ENCODE measurements around the gene PNPLA2.

Gene PNPLA2

DNA sequence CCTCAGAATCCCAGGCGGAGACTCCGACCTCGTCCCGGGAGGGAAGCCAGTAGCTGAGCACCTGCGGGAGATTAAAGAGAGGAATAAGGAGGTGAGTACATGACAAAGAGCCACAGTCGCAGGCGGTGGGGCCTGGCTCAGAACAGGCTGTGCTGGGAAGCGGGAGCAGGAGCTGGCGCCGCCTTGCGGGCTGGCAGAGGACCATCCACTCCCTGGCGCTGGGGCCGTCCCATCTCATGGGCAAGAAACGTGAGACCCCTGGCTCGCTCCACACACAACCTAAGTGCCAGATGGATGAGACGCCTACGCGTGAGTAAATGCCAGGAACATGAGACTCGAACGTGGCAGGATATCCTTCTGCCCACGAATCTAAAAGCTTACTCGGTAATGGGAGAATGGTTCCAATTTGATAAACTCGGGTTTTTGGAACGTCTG is 35.1 kb upstream of the PNPLA2 start:
- peak; percentile 90 for DNase-seq (ENCODE audit: low spot score)

DNA sequence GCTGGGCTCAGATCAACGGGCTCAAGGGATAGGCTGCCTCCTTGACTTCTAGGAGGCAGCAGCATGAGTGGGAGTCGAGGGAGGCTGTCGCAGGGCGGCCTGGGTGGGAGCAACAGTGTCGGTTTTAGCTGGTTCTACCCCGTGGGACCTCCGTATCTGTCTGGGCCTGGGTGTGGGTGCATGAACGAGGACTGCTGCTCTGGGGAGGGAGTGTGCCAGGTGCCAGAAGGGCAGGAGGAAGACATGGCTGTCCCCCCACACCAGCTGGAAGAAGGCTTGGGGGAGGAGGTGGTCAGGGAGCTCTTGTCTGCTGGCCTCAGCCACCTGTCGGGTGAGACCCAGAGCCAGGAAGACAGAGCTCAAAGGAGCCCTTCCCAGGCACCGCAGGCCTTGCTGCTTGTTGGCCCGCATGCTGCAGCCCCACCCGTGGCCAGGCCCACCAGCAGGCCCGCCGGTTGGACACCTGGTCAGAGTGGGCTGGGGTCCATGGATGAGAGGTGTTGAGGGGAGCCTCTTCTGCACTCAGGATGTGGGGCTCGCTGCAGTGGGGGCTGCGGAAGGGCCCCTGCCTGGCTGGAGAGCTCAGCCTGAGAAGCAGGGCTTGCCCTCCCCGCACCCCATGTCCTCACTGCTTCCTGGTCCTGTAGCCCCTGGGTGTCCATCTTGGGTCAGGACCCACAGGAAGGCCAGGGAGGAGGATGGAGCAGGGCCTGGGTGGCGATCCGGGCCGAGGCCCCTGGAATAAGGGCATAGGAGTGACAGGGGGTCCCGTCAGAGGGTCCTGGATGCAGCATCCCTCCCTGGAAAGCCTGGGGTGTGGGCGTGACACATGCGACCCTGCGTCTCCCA is 32.3 kb upstream of the PNPLA2 start:
- DNase-seq (ENCODE audit: low spot score) = no peak

DNA sequence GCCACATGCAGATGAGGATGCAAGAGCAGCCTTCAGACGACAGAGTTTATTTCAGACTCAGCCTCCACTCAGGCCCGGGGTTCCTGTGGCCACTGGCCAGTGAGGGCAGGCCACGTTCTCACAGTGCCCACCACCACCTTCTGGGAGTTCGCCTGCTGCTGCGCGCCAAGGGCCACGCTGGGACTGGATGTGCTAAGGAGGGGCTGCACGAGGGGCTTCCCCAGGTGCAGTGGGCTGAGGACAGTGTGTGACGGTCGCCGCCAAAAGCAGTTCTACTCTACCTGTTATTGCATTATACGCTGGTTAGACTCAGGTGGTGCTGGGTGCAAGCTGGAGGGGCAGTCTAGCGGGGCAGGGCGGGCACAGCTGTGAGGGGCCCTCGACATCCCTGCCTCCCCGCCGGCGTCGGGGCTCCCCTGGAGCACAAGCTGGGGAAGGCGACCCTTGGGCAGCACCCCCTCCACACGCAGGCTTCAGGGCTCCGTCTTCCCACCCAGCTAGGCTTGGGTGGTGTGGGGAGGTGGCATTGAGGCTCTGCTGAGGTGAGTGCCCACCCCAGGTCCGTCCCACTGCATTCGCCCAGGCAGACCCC is 31.5 kb upstream of the PNPLA2 start:
- DNase-seq (ENCODE audit: low spot score) = no peak

DNA sequence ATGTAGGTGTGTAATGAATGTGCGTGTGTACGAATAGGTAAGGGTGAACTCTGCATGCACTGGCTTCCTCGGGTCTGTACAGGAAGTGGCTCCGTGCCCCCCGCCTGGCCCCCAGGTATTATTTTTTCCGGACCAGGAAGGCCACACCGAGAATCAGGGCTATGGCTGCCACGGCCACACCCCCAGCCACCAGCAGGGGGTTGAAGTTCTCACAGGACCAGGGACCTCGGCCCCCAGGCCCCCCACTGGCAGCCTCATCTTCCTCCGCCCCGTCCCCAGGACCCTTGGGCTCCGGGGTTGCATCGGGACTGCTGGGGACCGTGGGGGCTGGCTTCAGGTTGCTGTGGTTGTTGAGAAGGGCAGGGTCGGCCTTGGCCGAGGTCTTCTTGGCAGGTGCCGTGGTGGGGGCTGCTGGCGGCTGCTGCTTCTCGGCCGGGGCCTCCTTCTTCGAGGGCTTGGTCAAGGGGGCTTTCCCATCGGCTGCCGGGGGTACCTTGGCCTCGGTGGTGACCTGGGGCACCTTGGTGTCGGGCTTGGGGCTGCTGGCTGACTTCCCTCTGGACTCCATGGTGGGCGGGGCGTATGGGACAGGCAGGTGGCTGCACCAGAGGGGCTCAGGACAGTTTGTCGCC is 30.6 kb upstream of the PNPLA2 start:
- no peak for DNase-seq (ENCODE audit: low spot score)

DNA sequence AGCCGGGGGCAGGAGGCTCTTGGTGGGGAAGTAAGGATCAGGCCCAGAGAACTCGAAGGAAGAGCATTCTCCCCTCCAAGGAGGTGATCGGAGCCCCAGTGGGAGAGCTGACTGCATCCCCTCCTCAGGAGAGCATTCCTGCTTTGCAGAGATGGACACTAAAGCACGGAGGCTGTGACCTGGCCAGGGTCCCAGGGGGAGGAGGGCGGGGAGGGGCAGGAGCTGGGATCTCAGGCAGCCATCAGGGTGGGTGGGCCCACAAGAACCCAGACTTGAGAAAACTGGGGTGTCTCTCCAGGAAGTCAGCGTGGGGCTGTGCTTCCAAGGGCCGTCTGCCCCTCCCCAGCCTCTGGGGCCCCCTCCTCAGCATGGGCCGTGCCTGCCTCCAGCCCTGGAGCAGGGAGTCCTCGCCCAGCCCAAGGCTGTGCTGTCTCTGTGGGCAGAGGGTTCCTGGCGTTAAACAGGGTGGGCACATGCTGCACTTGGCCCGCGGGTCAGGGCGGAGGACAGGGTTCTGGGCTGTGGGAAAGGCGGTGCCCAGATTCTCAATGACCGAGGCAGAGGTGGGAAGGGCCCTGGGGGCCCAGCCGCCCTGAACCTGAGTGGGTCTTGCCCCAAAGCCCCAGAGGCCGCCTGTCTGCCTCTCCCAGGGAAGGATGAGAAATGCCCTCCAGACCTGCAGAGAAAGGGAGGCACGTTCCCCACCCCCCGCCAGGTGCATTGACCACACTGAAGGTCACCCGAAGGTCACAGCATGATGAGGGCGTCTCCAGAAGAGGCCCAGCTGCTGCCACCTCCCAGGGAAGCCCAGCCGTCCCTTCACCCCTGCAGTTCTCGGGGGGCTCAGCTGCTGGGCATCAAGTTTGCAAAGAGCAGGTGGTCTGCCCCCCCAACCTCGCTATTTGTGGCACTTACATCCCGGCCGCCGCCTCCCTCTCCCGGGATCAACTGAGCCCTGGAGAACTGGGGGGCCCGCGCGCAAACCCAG is 29.5 kb upstream of the PNPLA2 start:
- no peak for DNase-seq (ENCODE audit: low spot score)

DNA sequence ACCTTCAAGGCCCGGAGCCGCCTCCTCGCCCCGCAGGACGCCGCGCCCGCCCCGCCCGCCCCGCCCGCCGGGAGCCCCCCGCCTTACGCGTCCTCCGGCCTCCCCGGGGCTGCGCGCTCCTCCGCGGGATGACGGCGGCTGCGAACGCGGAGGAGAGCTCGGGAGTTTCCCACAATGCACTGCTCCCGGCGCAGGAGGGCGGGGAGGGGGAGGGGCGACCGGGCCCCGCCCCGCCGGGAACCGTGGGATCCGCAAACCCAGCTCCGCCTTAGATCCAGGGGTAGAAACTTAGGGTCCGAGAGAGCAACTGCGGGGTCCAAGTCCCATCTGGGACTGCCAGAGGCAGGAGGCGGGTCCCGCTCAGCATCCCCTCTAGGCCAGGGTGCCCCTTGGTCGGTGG is 28.8 kb upstream of the PNPLA2 start, which contains the start of gene CEND1:
TSS of gene CEND1 (minus strand) at position 148 of the 400 bp plus-strand sequence. CDS start 1,514 bp downstream, outside the sequence.
- DNase-seq (ENCODE audit: low spot score) = no peak

DNA sequence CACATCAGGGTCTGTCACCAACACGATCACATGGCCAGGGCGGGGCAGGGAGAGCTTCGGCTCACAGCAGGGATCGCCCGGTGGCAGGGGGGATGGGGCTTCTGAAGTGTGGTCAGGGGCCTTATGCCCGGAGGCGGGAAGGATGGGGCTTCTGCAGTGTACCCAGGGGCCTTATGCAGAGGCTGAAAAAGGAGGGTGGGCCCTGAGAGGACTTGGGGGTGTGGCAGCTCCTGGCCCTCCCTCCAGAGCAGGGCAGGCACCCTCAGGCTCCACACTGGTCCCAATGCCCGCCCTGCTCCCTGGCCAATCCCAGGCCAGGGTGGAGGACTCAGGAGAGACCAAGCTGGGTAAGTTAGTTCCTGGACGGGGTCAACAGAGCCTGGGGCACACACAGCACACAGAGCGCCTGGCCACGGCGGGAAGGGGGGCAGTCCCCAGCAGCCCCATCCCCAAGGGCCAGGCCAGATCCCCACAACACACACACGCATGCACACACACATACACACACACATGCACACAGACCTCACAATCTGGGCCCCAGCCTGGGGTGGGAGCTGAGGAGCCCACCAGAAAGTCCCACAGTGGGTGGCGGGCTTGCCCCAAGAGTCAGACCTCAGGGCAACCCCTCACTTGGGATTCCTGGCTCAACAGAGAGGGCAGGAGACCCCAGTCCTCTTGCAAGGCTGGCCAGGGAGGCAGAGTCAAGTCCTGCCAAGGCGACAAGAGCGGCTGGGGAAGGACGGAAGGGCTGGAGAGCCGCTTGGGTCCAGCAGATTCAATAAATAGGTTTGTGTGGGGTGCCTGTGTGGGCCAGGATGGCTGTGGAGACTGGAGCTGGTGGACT is 27.8 kb upstream of the PNPLA2 start:
- DNase-seq (ENCODE audit: low spot score) = no peak

DNA sequence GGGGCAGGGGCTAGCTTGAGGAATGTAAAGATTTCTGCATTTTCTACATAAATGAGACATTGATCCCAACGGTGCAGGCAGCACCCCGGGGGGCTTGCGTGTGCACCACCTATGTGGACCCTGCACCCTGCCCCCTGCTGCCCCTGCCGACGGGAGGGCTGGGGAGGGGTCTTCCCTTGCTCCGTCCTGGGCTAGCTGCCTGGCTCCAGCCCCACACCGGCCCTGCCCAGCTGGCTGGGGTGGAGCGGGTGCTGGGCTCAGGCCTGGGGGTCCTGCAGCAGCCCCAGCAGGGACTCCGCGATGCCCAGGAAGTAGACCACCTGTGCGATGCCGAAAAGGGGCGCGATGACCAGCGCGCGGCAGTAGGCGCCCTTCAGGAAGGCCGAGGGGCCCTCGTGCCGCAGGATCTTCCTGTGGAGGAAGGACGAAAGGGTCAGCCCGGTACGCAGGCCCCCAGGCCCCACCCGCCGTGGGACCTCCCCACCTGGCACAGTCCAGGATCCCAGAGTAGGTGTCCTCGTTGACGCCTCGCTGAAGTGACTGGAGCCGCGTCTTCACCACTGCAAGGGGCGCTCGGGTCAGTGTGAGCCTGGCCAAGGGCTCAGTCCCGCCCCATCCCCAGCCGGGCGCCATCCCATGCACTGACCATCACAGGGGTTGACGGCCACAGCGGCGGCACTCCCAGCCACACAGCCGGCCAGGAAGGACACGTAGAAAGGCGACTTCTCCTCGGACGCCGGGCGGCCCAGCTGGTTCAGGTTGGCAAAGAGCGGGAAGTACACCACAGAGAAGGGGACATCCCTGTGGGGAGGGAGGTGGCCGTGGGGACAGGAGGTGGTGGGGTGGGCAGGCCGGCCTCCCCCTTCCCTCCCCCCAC is 26.8 kb upstream of the PNPLA2 start:
- DNase-seq (ENCODE audit: low spot score) = no peak

DNA sequence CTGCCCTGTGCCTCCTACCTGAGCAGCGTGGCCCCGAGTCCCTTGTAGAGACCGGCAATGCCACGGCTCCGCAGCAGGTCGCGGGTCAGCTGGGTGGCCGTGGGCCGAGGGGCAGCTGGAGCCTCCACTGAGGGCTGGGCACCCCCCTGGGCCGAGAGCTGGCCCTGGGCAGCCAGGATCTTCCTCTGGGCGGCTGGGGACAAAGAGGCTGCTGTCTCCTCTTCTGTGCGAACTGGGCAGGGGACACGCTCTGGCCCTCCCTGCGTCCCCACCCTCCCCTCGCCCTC is 26.2 kb upstream of the PNPLA2 start:
- no peak for DNase-seq (ENCODE audit: low spot score)

DNA sequence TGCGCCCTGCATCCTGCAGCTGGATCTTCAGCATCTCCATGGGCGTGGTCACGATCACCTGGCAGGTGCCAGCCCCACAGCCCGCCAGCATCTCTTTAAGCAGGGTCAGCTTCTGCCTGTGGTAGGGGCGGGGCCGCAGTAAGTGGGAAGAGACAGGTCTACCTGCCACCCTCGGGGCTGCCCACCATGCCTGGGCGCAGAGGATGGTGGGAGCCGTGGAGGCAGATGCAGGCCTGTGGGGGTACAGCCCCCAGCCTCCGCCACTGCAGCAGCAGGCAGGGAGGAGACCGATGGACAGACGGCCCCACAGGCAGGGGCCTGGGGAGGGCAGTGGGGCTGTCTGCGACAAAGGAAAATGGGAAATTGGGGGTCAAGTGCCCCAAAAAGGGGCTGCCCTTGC is 25.8 kb upstream of the PNPLA2 start:
- no peak for DNase-seq (ENCODE audit: low spot score)

DNA sequence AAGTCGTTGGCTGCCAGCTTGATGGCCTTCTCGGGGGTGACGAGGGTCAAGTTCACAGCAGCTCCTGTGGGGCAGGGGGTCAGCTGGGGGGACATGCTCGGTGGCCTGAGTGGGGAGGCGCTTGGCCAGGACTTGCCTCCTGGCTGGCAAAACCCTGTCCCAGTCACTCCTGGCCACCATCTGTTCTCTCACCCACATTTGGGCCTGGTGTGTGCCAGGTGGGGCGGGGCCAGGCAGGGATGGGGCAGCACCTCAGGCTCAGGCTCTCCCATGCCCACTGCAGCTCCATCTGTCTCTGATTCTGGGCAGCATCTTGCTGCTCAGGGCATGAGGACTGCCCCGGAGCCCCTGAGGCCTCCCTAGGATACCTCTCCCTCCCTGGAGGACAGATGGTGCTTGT is 25.2 kb upstream of the PNPLA2 start:
- DNase-seq (ENCODE audit: low spot score) = no peak

DNA sequence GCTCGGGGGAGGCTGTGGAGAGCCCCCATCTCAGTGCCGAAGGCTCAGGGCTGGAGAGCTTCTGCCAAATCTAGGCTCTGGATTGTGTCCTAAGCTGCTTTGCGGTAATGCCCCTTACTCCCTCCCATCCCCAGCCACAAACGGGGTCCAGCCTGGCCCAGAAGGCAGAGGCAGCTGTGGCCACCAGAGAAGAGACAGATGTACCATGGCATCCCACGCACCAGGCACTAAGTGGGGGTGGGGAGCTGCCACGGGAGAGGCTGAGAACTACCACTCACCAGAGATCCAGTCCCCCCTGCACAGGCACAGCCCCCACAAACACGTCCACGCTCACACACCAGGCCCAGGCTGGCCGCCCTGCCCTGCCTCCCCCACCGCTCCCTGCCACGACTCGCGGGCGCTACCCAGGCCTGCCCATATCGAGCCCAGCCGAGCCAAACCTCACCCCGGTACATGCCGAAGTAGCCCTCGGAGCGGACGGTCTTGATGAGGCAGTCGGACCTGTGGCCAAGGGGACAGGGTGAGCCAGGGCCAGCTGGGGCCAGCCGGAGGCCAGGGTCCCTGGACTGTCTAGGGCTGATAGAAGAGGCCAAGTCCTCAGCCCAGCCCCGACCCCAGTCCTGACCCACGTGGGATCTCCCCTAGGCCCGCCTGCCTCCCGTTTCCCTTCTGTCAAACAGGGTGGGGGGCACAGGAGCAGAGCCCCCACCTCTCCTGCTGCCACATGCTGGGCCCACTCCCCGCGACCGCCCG is 24.5 kb upstream of the PNPLA2 start:
- DNase-seq (ENCODE audit: low spot score) = no peak

DNA sequence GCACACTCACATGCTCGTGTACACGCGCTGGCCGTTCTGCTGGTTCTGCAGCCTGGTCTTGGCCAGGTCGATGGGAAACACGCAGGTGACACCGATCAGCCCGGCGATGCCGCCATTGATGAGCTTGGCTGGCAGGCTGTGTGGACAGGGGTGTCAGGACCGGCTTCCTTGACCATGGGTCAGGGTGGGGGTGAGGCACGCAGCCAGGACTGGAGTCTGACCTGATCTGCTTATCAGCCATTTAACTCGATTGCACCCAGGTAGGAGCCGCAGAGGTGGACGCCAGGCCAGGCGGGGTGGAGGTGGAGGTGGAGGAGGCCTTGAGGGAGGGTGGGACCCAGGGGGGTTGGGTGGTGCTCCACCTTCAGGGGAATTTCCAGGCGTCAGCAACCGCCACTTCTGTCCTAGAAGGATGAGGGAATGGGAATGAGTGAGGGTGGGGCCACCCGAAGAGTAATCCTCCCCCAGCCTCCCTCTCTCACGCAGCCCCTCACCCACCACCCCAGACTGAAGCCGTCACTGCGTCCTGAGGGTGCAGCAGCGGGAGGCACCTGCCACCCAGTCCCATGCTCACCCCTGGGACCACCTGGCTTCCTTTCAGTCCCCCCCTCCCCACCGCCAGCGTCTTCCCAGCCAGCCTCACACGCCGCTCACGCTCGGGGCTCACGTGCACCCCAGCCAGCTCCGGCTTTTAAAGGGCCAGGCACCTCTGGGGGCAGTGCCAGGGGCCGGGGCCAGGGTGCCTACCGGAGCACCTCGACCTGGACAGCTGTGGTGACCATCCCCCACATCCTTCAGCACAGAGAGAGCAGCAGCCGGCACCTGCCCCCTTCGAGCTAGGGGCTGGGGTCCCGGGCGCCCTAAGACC is 23.7 kb upstream of the PNPLA2 start:
- no peak for DNase-seq (ENCODE audit: low spot score)

DNA sequence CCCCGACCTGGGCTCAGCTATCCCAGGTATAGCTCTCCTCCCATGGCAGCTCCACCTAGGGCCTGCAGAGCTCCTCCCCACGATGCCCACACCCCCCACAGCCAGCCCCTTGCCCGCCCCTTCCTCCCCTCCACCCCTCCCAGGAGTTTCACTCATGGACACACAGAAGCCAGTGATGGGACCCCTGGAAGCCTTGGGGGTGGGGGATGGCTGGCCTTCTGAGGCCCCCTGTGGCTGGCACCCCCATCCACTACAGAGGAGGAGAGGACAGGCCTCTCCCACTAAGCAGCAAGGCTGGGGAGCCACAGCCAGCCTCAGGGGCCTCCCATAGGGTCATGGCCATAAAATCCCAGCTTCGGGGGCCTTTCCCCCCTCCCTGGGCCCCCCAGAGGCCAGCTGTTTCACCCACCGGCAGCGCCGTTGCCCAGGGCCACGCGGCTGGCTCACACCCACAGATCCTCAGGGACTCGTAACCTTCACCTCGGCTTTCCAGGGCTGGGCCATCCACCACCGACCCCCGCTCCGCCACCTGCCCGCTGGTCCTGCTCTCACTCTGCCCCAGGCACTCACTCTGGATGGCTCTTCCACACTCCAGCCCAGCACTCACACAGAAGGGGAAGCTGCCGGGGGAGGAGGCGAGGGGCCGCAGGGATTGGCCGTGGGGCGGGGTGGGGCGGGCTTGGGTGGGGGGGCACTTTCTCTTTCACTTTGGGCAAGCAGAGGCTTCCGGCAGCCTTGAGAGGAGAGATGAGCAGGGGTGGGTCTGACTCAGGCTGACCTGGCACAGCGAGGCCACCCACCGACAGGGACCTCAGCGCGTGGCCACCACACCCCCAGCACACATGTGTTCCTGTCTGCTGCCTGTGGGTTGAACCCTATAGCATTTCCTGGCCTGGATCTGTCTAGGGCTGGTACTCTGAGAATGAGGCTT is 22.8 kb upstream of the PNPLA2 start:
- DNase-seq (ENCODE audit: low spot score) = no peak

DNA sequence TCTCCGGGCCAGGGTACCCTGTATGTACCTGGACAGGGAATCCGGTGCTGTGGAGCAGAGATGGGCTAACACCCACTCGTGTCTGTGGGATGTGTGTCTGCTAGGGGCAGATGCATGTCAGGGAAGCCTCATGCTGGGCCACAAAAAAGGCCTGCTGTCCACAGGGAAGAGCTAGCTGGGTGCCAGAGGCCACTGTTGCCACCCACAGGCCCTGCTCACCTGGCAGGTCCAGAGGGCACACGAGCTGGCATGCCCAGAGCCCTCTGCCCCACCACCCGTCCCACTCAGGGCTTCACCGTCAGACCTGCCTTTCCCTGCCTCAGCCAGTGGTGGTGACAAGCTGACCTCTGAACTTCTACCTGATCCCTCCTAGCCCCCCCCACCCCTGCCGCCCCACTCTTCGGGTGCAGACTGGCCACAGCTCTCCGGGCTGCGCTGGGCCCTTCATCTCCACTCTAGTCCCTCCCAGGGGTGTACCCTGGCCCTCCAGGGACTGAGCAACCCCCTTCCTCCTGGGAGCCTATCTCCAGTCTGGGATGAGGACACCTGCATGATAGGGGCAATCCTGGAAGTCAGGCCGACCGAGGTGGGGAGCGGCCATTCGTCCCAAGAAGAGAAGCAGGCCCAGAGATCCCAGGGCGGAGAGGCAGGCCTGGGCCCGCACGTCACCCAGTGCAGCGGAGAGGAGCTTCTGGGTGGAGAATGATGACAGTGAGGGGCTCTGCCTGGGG is 22.0 kb upstream of the PNPLA2 start:
- no peak for DNase-seq (ENCODE audit: low spot score)

DNA sequence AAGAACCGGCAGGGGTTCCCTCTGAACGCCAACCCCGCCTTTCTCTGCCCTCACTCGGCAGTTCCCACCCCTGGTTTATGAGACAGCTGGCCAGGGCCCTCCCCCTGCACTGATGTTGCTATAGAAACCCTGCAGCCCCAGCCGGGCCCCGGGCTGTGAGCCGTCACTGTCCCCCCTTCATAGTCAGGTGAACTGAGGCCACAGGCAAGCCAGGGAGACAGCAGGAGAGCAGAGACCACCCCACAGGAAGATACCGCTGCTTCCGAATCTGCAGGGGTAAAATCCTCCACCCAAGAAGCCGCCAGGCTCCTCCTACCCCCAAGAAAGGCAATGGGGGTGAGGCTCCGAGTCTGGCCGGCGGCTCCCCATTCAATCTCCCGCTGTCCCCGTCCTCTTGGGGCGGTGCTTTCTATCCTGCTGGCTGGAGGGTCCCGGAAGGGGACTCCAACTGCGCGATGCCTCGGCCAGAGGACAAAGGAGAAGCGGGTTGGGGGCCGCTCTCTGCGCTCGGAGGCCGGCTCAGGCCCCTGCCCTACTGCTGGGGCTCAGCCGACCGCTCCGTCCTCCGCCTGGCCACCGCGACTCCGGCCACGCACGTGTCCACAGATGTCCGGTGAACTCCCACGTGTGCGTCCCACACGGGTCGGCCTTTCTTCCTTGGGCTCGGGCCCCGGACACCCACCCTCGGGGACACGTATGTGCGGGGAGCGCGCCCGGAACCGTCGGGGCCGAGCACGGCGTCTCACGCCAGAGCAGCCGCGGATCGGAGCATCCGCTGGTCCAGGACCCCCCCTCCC is 21.2 kb upstream of the PNPLA2 start:
- peak; percentile 80 for DNase-seq (ENCODE audit: low spot score)
